Measurements from ENCODE around the gene RALGPS1.

Gene RALGPS1

GRCh38 chr9:126945682-126946081 lies 31.1 kb downstream of the RALGPS1 start:
- no peaks in the 10 kb centered on the region for H3K36me3 Mint-ChIP-seq (ENCODE audit: insufficient read depth)
- peak overlapping the region; percentile 45 for H3K27ac Mint-ChIP-seq (ENCODE audit: low read depth)

GRCh38 chr9:126947529-126947928 lies 32.9 kb downstream of the RALGPS1 start:
- Mint-ChIP-seq H3K4me3 (no peak overlapping the region), H3K27ac (ENCODE audit: low read depth) (no peak overlapping the region), H3K36me3 (ENCODE audit: insufficient read depth) (no peaks in the 10 kb centered on the region), H3K27me3 (no peaks in the 10 kb centered on the region), H3K9me3 (no peaks in the 10 kb centered on the region), H3K4me1 (peaks cover 12% of the 10 kb centered on the region)
- no peak for DNase-seq (ENCODE audit: low spot score in 2 of 2)
- ATAC-seq (replicated peaks; ENCODE audit: extremely low read depth, poor library complexity, severe bottlenecking) = no peak

More at GRCh38 chr9:126945682-126946081, 31.1 kb downstream of the RALGPS1 start:
- DNase-seq (ENCODE audit: low spot score in 2 of 2) (no peak), ATAC-seq (replicated peaks; ENCODE audit: extremely low read depth, poor library complexity, severe bottlenecking) (no peak)
- Mint-ChIP-seq H3K27me3 (no peaks in the 10 kb centered on the region), H3K4me1 (peaks cover 12% of the 10 kb centered on the region), H3K4me3 (no peak overlapping the region), H3K9me3 (no peaks in the 10 kb centered on the region)

GRCh38 chr9:126952205-126952977 lies 37.8 kb downstream of the RALGPS1 start:
- no peak overlapping the region for H3K4me3 Mint-ChIP-seq
- H3K36me3 Mint-ChIP-seq (ENCODE audit: insufficient read depth) = no peaks in the 10 kb centered on the region
- DNase-seq (ENCODE audit: low spot score in 2 of 2) (no peak), ATAC-seq (replicated peaks; ENCODE audit: extremely low read depth, poor library complexity, severe bottlenecking) (no peak)
- H3K4me1 Mint-ChIP-seq = peaks cover 4% of the 10 kb centered on the region
- no peak overlapping the region for H3K27ac Mint-ChIP-seq (ENCODE audit: low read depth)
- no peaks in the 10 kb centered on the region for H3K9me3 Mint-ChIP-seq
- no peaks in the 10 kb centered on the region for H3K27me3 Mint-ChIP-seq

- Mint-ChIP-seq H3K4me1 (peaks cover 4% of the 10 kb centered on the region), H3K4me3 (no peak overlapping the region), H3K27me3 (no peaks in the 10 kb centered on the region), H3K27ac (ENCODE audit: low read depth) (no peak overlapping the region), H3K9me3 (no peaks in the 10 kb centered on the region), H3K36me3 (ENCODE audit: insufficient read depth) (no peaks in the 10 kb centered on the region)
- DNase-seq (ENCODE audit: low spot score in 2 of 2) (no peak), ATAC-seq (replicated peaks; ENCODE audit: extremely low read depth, poor library complexity, severe bottlenecking) (no peak)
These were observed 38.6 kb downstream of the RALGPS1 start for GRCh38 chr9:126953041-126953809.

GRCh38 chr9:126955811-126956210 lies 41.2 kb downstream of the RALGPS1 start:
- no peak for ATAC-seq (replicated peaks; ENCODE audit: extremely low read depth, poor library complexity, severe bottlenecking)
- DNase-seq (ENCODE audit: low spot score in 2 of 2) = no peak
- Mint-ChIP-seq H3K9me3 (no peaks in the 10 kb centered on the region), H3K36me3 (ENCODE audit: insufficient read depth) (no peaks in the 10 kb centered on the region), H3K27ac (ENCODE audit: low read depth) (no peak overlapping the region), H3K27me3 (no peaks in the 10 kb centered on the region), H3K4me1 (peaks cover 10% of the 10 kb centered on the region), H3K4me3 (no peak overlapping the region)

- Mint-ChIP-seq H3K4me1 (peaks cover 13% of the 10 kb centered on the region), H3K27me3 (no peaks in the 10 kb centered on the region), H3K36me3 (ENCODE audit: insufficient read depth) (no peaks in the 10 kb centered on the region), H3K27ac (ENCODE audit: low read depth) (peak overlapping the region; percentile 83), H3K4me3 (no peak overlapping the region), H3K9me3 (no peaks in the 10 kb centered on the region)
- DNase-seq (ENCODE audit: low spot score in 2 of 2) (no peak), ATAC-seq (replicated peaks; ENCODE audit: extremely low read depth, poor library complexity, severe bottlenecking) (no peak)
These were observed 42.5 kb downstream of the RALGPS1 start for GRCh38 chr9:126956917-126957686.

- Mint-ChIP-seq H3K9me3 (no peaks in the 10 kb centered on the region), H3K27me3 (no peaks in the 10 kb centered on the region), H3K27ac (ENCODE audit: low read depth) (no peak overlapping the region), H3K4me3 (no peak overlapping the region), H3K36me3 (ENCODE audit: insufficient read depth) (no peaks in the 10 kb centered on the region), H3K4me1 (peaks cover 10% of the 10 kb centered on the region)
- no peak for DNase-seq (ENCODE audit: low spot score in 2 of 2)
- ATAC-seq (replicated peaks; ENCODE audit: extremely low read depth, poor library complexity, severe bottlenecking) = no peak
These were observed 43.1 kb downstream of the RALGPS1 start for GRCh38 chr9:126957687-126958053.

- no peak for ATAC-seq (replicated peaks; ENCODE audit: extremely low read depth, poor library complexity, severe bottlenecking)
- peaks cover 10% of the 10 kb centered on the region for H3K4me1 Mint-ChIP-seq
- H3K27ac Mint-ChIP-seq (ENCODE audit: low read depth) = no peak overlapping the region
- H3K4me3 Mint-ChIP-seq = no peak overlapping the region
- no peaks in the 10 kb centered on the region for H3K9me3 Mint-ChIP-seq
- no peak for DNase-seq (ENCODE audit: low spot score in 2 of 2)
- no peaks in the 10 kb centered on the region for H3K36me3 Mint-ChIP-seq (ENCODE audit: insufficient read depth)
- no peaks in the 10 kb centered on the region for H3K27me3 Mint-ChIP-seq
These were observed 44.8 kb downstream of the RALGPS1 start for GRCh38 chr9:126959336-126959735.

- Mint-ChIP-seq H3K27ac (ENCODE audit: low read depth) (no peak overlapping the region), H3K36me3 (ENCODE audit: insufficient read depth) (no peaks in the 10 kb centered on the region), H3K9me3 (no peaks in the 10 kb centered on the region), H3K4me1 (peaks cover 10% of the 10 kb centered on the region), H3K4me3 (no peak overlapping the region), H3K27me3 (no peaks in the 10 kb centered on the region)
- DNase-seq (ENCODE audit: low spot score in 2 of 2) (no peak), ATAC-seq (replicated peaks; ENCODE audit: extremely low read depth, poor library complexity, severe bottlenecking) (no peak)
These were observed 45.3 kb downstream of the RALGPS1 start for GRCh38 chr9:126959917-126960316.

GRCh38 chr9:126962336-126962735 lies 47.8 kb downstream of the RALGPS1 start:
- no peaks in the 10 kb centered on the region for H3K27me3 Mint-ChIP-seq
- no peak overlapping the region for H3K4me3 Mint-ChIP-seq

GRCh38 chr9:126965077-126965476 lies 50.5 kb downstream of the RALGPS1 start:
- H3K36me3 Mint-ChIP-seq (ENCODE audit: insufficient read depth) = peaks cover 2% of the 10 kb centered on the region
- DNase-seq (ENCODE audit: low spot score in 2 of 2) (no peak), ATAC-seq (replicated peaks; ENCODE audit: extremely low read depth, poor library complexity, severe bottlenecking) (no peak)
- no peaks in the 10 kb centered on the region for H3K27me3 Mint-ChIP-seq
- peaks cover 13% of the 10 kb centered on the region for H3K4me1 Mint-ChIP-seq
- no peaks in the 10 kb centered on the region for H3K9me3 Mint-ChIP-seq
- H3K27ac Mint-ChIP-seq (ENCODE audit: low read depth) = no peak overlapping the region
- no peak overlapping the region for H3K4me3 Mint-ChIP-seq

More at GRCh38 chr9:126962336-126962735, 47.8 kb downstream of the RALGPS1 start:
- Mint-ChIP-seq H3K36me3 (ENCODE audit: insufficient read depth) (peaks cover 2% of the 10 kb centered on the region), H3K27ac (ENCODE audit: low read depth) (no peak overlapping the region), H3K9me3 (no peaks in the 10 kb centered on the region), H3K4me1 (peaks cover 17% of the 10 kb centered on the region)
- DNase-seq (ENCODE audit: low spot score in 2 of 2) = no peak
- no peak for ATAC-seq (replicated peaks; ENCODE audit: extremely low read depth, poor library complexity, severe bottlenecking)

- Mint-ChIP-seq H3K36me3 (ENCODE audit: insufficient read depth) (peaks cover 2% of the 10 kb centered on the region), H3K4me3 (no peak overlapping the region), H3K4me1 (peaks cover 11% of the 10 kb centered on the region), H3K9me3 (no peaks in the 10 kb centered on the region), H3K27me3 (no peaks in the 10 kb centered on the region), H3K27ac (ENCODE audit: low read depth) (no peak overlapping the region)
- ATAC-seq (replicated peaks; ENCODE audit: extremely low read depth, poor library complexity, severe bottlenecking) (peak; percentile 58), DNase-seq (ENCODE audit: low spot score in 2 of 2) (peak; percentile 21 to 29)
These were observed 51.2 kb downstream of the RALGPS1 start for GRCh38 chr9:126965541-126966428.

Data from central memory CD8-positive, alpha-beta T cell (primary cell).